Chondrocyte (in vitro differentiated cells): ENCODE results near the gene PITPNM3. TPM values are rescaled to one million over a fixed set of nuclear protein-coding genes. Genes with fewer than 3 reads are reported as not detected.

Experiments
- DNase-seq: peaks from one replicate; pipeline ENCODE4 v3.0.0; 2021; ENCODE audit warnings: mixed read lengths, low spot score
- H3K27ac Mint-ChIP-seq: one replicate; pipeline ENCODE4 v1.8.0; 2021; ENCODE audit warnings: mild to moderate bottlenecking, moderate library complexity, mixed read lengths; ENCODE audit not compliant: unreplicated experiment
- H3K27me3 Mint-ChIP-seq: 2 replicates; pipeline ENCODE4 v1.8.0; 2021; ENCODE audit warnings: low read depth, mixed read lengths
- H3K36me3 Mint-ChIP-seq: 2 replicates; pipeline ENCODE4 v1.8.0; 2021; ENCODE audit warnings: low read depth, mixed read lengths
- H3K4me1 Mint-ChIP-seq: 2 replicates; pipeline ENCODE4 v1.8.0; 2021; ENCODE audit warnings: low read depth, mild to moderate bottlenecking, mixed read lengths
- H3K4me3 Mint-ChIP-seq: one replicate; pipeline ENCODE4 v1.8.0; 2021; ENCODE audit warnings: mild to moderate bottlenecking, moderate library complexity, mixed read lengths; ENCODE audit not compliant: unreplicated experiment
- H3K9me3 Mint-ChIP-seq: 2 replicates; pipeline ENCODE4 v1.8.0; 2021; ENCODE audit warnings: low read depth, mixed read lengths
- CTCF ChIP-seq: fragments of 200-600 bp; sonication (generic); IDR thresholded peaks from 2 replicates; pipeline ENCODE4 v1.5.0; 2021; ENCODE audit warnings: antibody characterized with exemption, mild to moderate bottlenecking, moderate library complexity
- total RNA-seq: library from RNA; stranded (reverse); gene quantifications from 3 replicates; pipeline ENCODE4 v1.2.1, GENCODE V29; 2021

PITPNM3 gene
- total RNA-seq, 1 donor from 2014 or later: 5.7 TPM

- Mint-ChIP-seq H3K27me3 (no peaks in the 10 kb centered on the region), H3K36me3 (no peaks in the 10 kb centered on the region), H3K4me3 (no peak overlapping the region), H3K4me1 (peaks cover 12% of the 10 kb centered on the region), H3K9me3 (no peaks in the 10 kb centered on the region), H3K27ac (no peak overlapping the region)
- no peak for DNase-seq
- TF ChIP-seq CTCF: no peak
These were observed 11.1 kb downstream of the PITPNM3 start for GRCh38 chr17:6545291-6545690.

- DNase-seq: no peak
- Mint-ChIP-seq H3K27me3 (no peaks in the 10 kb centered on the region), H3K27ac (no peak overlapping the region), H3K4me1 (peaks cover 9% of the 10 kb centered on the region), H3K36me3 (no peaks in the 10 kb centered on the region), H3K4me3 (no peak overlapping the region), H3K9me3 (peaks cover 4% of the 10 kb centered on the region)
- no peak for TF ChIP-seq CTCF
These were observed 12.4 kb downstream of the PITPNM3 start for GRCh38 chr17:6544011-6544370.

- no peak overlapping the region for H3K27ac Mint-ChIP-seq
- peak; percentile 56 for DNase-seq
- TF ChIP-seq CTCF: no peak
- H3K27me3 Mint-ChIP-seq: no peaks in the 10 kb centered on the region
- no peak overlapping the region for H3K4me3 Mint-ChIP-seq
- H3K4me1 Mint-ChIP-seq: peaks cover 2% of the 10 kb centered on the region
- peaks cover 4% of the 10 kb centered on the region for H3K9me3 Mint-ChIP-seq
- no peaks in the 10 kb centered on the region for H3K36me3 Mint-ChIP-seq
These were observed 13.0 kb downstream of the PITPNM3 start for GRCh38 chr17:6543079-6544010.

GRCh38 chr17:6542577-6542976, 13.8 kb downstream of the PITPNM3 start:
- no peak for TF ChIP-seq CTCF

GRCh38 chr17:6541886-6542285, 14.5 kb downstream of the PITPNM3 start:
- no peak for TF ChIP-seq CTCF
- Mint-ChIP-seq H3K27me3 (no peaks in the 10 kb centered on the region), H3K4me1 (no peaks in the 10 kb centered on the region), H3K36me3 (no peaks in the 10 kb centered on the region), H3K9me3 (peaks cover 4% of the 10 kb centered on the region), H3K27ac (no peak overlapping the region), H3K4me3 (no peak overlapping the region)
- DNase-seq: peak; percentile 36

More at GRCh38 chr17:6542577-6542976, 13.8 kb downstream of the PITPNM3 start:
- H3K27me3 Mint-ChIP-seq: no peaks in the 10 kb centered on the region
- no peaks in the 10 kb centered on the region for H3K36me3 Mint-ChIP-seq
- DNase-seq: peak; percentile 40
- H3K27ac Mint-ChIP-seq: no peak overlapping the region
- H3K4me3 Mint-ChIP-seq: no peak overlapping the region
- H3K9me3 Mint-ChIP-seq: peaks cover 4% of the 10 kb centered on the region
- no peaks in the 10 kb centered on the region for H3K4me1 Mint-ChIP-seq
